K562 (cell line): ENCODE results near the gene TMEM41A.

Source experiments
- CBFA2T2 ChIP-seq: fragments of 450-650 bp; conservative IDR thresholded peaks from 2 replicates; pipeline ENCODE4 v1.6.1; 2017; ENCODE audit warnings: mild to moderate bottlenecking
- CHCHD3 ChIP-seq: fragments of 250-450 bp; sonication (Bioruptor Pico); IDR thresholded peaks from 2 replicates; pipeline ENCODE4 v2.1.2; 2022; ENCODE audit warnings: mild to moderate bottlenecking
- FOXK2 ChIP-seq, 2 experiments: fragments of 450-650 bp; IDR thresholded peaks in 1 of 2; conservative IDR thresholded peaks in 1 of 2; 2 replicates each; pipeline ENCODE4 v1.6.1; 2016; ENCODE audit warnings: low read depth in 2 of 2, mild to moderate bottlenecking in 1 of 2
- POLR2A ChIP-seq: fragments of 450-650 bp; conservative IDR thresholded peaks from 2 replicates; pipeline ENCODE4 v1.6.1; 2016
- TF ChIP-seq, protein P1 (sequence below): fragments of 450-650 bp; IDR thresholded peaks from 2 replicates; pipeline ENCODE4 v1.6.1; 2016; ENCODE audit warnings: missing biosample characterization, missing genetic modification characterization

GRCh38 chr3:185502987-185503386 is 4.2 kb upstream of the TMEM41A start:
- no peak for TF ChIP-seq FOXK2 (conservative IDR thresholded peaks at IDR 0.05 in 1 of 2, IDR thresholded peaks at IDR 0.05 in 1 of 2; ENCODE audit: low read depth in 2 of 2)
- no peak for TF ChIP-seq CHCHD3 (CRISPR knock-in tag)
- no peak for TF ChIP-seq CBFA2T2
- TF ChIP-seq, protein P1, sequence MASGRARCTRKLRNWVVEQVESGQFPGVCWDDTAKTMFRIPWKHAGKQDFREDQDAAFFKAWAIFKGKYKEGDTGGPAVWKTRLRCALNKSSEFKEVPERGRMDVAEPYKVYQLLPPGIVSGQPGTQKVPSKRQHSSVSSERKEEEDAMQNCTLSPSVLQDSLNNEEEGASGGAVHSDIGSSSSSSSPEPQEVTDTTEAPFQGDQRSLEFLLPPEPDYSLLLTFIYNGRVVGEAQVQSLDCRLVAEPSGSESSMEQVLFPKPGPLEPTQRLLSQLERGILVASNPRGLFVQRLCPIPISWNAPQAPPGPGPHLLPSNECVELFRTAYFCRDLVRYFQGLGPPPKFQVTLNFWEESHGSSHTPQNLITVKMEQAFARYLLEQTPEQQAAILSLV: no peak
- TF ChIP-seq POLR2A: no peak
